SK-N-SH (cell line): ENCODE measurements around the gene OSBP2. TPM values are rescaled to one million over a fixed set of nuclear protein-coding genes. Genes with fewer than 3 reads are reported as not detected.

ENCODE experiments used
- CTCF ChIA-PET: fragments of 300-600, 350-600 bp; formaldehyde crosslinking; extraction: SDS; loops from one replicate; lab custom pipeline; 2021; lab: Yijun Ruan, JAX
- POLR2A ChIA-PET: fragments of 350-600 bp; sonication (Branson Sonifier 250); formaldehyde crosslinking; extraction: SDS; loops from one replicate; lab custom pipeline; 2020; ENCODE audit warnings: antibody characterized with exemption, inconsistent platforms; lab: Yijun Ruan, JAX
- DNase-seq: peaks from one replicate; pipeline ENCODE4 v3.0.0; 2012
- H2AFZ ChIP-seq: fragments of 200-600 bp; sonication (generic); 2 replicates; pipeline ENCODE4 v1.8.1; 2016; ENCODE audit warnings: antibody characterized with exemption, mild to moderate bottlenecking, low read depth
- H3F3A ChIP-seq: fragments of 200-600 bp; sonication (generic); replicated peaks from 2 replicates; pipeline ENCODE3; 2016; ENCODE audit warnings: antibody characterized with exemption, mild to moderate bottlenecking; ENCODE audit not compliant: insufficient read depth
- H3K27ac ChIP-seq, 2 experiments: fragments of 200-500 bp in 1 of 2; fragments of 200-600 bp in 1 of 2; sonication (Bioruptor generic) in 1 of 2; sonication (generic), shearing (Covaris generic) in 1 of 2; 2 replicates each; pipeline versions ENCODE4 v1.5.1 to v1.6.1; 2014 to 2016; ENCODE audit warnings: low read depth in 2 of 2, inconsistent platforms in 1 of 2, low read length in 1 of 2, mild to moderate bottlenecking in 1 of 2, mixed read lengths in 1 of 2
- H3K27me3 ChIP-seq: fragments of 200-600 bp; sonication (generic), shearing (Covaris generic); 2 replicates; pipeline ENCODE4 v1.6.1; 2016; ENCODE audit warnings: mixed run types; ENCODE audit not compliant: insufficient read depth
- H3K36me3 ChIP-seq, 2 experiments: fragments of 200-500 bp in 1 of 2; fragments of 200-600 bp in 1 of 2; sonication (Bioruptor generic) in 1 of 2; sonication (generic) in 1 of 2; replicated peaks in 1 of 2; 2 replicates each; pipeline versions ENCODE3 to v1.5.1; 2014 to 2016; ENCODE audit warnings: low read length in 1 of 2, mild to moderate bottlenecking in 1 of 2; ENCODE audit not compliant: insufficient read depth in 2 of 2, control insufficient read depth in 1 of 2
- H3K4me1 ChIP-seq, 2 experiments: fragments of 200-500 bp in 1 of 2; fragments of 200-600 bp in 1 of 2; sonication (Bioruptor generic) in 1 of 2; sonication (generic), shearing (Covaris generic) in 1 of 2; 2 replicates each; pipeline versions ENCODE4 v1.5.1 to v1.6.1; 2014 to 2016; ENCODE audit warnings: low read depth in 1 of 2, low read length in 1 of 2, mixed run types in 1 of 2; ENCODE audit not compliant: insufficient read depth in 2 of 2, control insufficient read depth in 1 of 2
- H3K4me2 ChIP-seq: fragments of 200-600 bp; sonication (generic), shearing (Covaris generic); 2 replicates; pipeline ENCODE4 v1.6.1; 2017; ENCODE audit warnings: mixed run types
- H3K4me3 ChIP-seq, 2 experiments: fragments of 200-500 bp in 1 of 2; fragments of 200-600 bp in 1 of 2; sonication (Bioruptor generic) in 1 of 2; sonication (generic), shearing (Covaris generic) in 1 of 2; 2 replicates each; pipeline versions ENCODE4 v1.5.1 to v1.8.1; 2014 to 2016; ENCODE audit warnings: low read depth in 2 of 2, inconsistent platforms in 1 of 2, low read length in 1 of 2, mild to moderate bottlenecking in 1 of 2, mixed read lengths in 1 of 2, moderate library complexity in 1 of 2
- H3K79me2 ChIP-seq: fragments of 200-600 bp; sonication (generic); 2 replicates; pipeline ENCODE4 v1.8.1; 2017; ENCODE audit warnings: mild to moderate bottlenecking; ENCODE audit not compliant: insufficient read depth
- H3K9ac ChIP-seq: fragments of 200-600 bp; sonication (generic); 2 replicates; pipeline ENCODE4 v1.6.1; 2017; ENCODE audit warnings: mixed run types
- H3K9me2 ChIP-seq: fragments of 200-600 bp; sonication (generic); 2 replicates; pipeline ENCODE4 v1.6.1; 2017; ENCODE audit warnings: mixed run types
- H3K9me3 ChIP-seq: fragments of 200-600 bp; sonication (generic); 2 replicates; pipeline ENCODE4 v1.6.1; 2017; ENCODE audit warnings: mixed run types, mild to moderate bottlenecking, moderate library complexity
- H4K20me1 ChIP-seq: fragments of 200-600 bp; sonication (generic); 2 replicates; pipeline ENCODE4 v1.6.1; 2017; ENCODE audit warnings: mild to moderate bottlenecking, mixed run types; ENCODE audit not compliant: insufficient read depth
- CHD2 ChIP-seq: fragments of 150-350 bp; IDR thresholded peaks from 2 replicates; pipeline ENCODE4 v1.6.1; 2018; ENCODE audit warnings: low read length; ENCODE audit not compliant: partially characterized antibody
- ELF1 ChIP-seq: IDR thresholded peaks from 2 replicates; pipeline ENCODE4 v1.4.0; 2012
- EP300 ChIP-seq, 2 experiments: IDR thresholded peaks; 2 replicates each; pipeline versions ENCODE4 v1.4.0 to v1.6.1; 2012; ENCODE audit warnings: borderline replicate concordance in 1 of 2, low read depth in 1 of 2, low read length in 1 of 2
- MXI1 ChIP-seq: IDR thresholded peaks from 2 replicates; pipeline ENCODE4 v1.6.1; 2012; ENCODE audit warnings: mild to moderate bottlenecking, low read depth, low read length, improper control_type of control experiment
- NRF1 ChIP-seq: IDR thresholded peaks from 2 replicates; pipeline ENCODE4 v1.6.1; 2012; ENCODE audit warnings: low read depth, mild to moderate bottlenecking, low read length
- RAD21 ChIP-seq: IDR thresholded peaks from 2 replicates; pipeline ENCODE4 v1.6.1; 2012; ENCODE audit warnings: mild to moderate bottlenecking, low read length
- RCOR1 ChIP-seq: fragments of 150-350 bp; IDR thresholded peaks from 2 replicates; pipeline ENCODE4 v1.6.1; 2017; ENCODE audit warnings: antibody characterized with exemption, low read length
- RFX5 ChIP-seq: IDR thresholded peaks from 2 replicates; pipeline ENCODE4 v1.6.1; 2012; ENCODE audit warnings: mild to moderate bottlenecking, improper control_type of control experiment, low read length
- RXRA ChIP-seq: IDR thresholded peaks from 2 replicates; pipeline ENCODE4 v1.4.0; 2012; ENCODE audit warnings: low read depth, mild to moderate bottlenecking, borderline replicate concordance
- SIN3A ChIP-seq: IDR thresholded peaks from 2 replicates; pipeline ENCODE4 v1.6.1; 2012; ENCODE audit warnings: low read depth, mild to moderate bottlenecking, low read length, moderate library complexity, borderline replicate concordance
- SMC3 ChIP-seq: IDR thresholded peaks from 2 replicates; pipeline ENCODE4 v1.6.1; 2012; ENCODE audit warnings: low read depth, low read length, improper control_type of control experiment
- TEAD4 ChIP-seq: IDR thresholded peaks from 2 replicates; pipeline ENCODE4 v1.4.0; 2012; ENCODE audit warnings: mild to moderate bottlenecking, borderline replicate concordance; ENCODE audit not compliant: insufficient read depth
- WGBS: methylation state at CpG from one replicate; pipeline ENCODE4 v1.1.6; 2017; ENCODE audit warnings: low lambda C conversion rate; 5-methylcytosine and 5-hydroxymethylcytosine counted together
- polyA plus RNA-seq, 3 experiments: library from polyadenylated mRNA; depleted of rRNA; stranded (reverse); fragments of >200 nt; gene quantifications; 2 replicates each; pipeline ENCODE4 v1.2.3, GENCODE V29; 2012
- TF ChIP-seq, protein P1 (sequence below): IDR thresholded peaks from 2 replicates; pipeline ENCODE4 v1.6.1; 2012; ENCODE audit warnings: mild to moderate bottlenecking, low read depth, low read length, moderate library complexity

Gene OSBP2
- polyA plus RNA-seq, 1 of the 3 experiments (the other 2 are of a cell fraction), result 3.1 TPM

DNA sequence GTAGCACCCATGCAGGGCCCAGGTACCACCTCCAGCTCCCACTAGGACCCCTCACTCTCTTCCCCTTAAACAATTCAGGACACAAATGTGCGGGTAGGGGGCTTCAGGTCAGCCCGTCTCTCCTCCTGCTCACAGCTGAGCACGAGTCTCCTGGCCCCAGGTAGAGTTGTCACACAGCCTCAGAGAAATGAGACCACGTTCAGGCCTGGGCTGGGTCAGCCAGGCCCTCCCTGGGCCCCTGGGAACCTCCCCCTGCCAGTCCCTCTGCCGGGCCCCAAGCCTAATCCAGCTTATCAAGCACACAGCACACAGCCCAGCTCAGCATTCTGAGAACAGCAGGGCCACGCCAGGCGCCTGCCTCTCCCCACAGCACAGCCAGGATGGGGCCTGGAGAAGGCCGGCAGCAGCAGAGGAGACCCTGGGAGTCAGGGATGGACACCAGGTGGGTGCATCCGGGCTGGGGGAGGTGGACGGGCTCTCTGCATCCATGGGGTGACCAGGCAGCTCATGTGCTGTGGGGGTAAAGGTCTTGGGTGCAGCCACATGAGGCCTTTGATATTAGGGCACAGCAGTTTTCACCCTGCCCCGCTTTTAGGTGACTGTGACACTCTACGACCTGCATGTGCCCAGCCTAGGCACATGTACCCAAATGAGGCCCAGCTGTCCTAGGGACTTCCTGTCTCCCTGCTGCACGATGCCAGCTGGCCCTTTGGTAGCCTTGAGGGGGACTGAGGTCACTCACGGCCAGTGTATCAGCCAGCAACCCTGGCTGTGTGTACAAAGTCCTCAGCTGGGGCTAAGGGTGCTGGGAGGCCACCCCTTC is 186.9 kb downstream of the OSBP2 start:
- Histone ChIP-seq H3K36me3 (no peaks in the 10 kb centered on the region), H2AFZ (no peak overlapping the region)
- TF ChIP-seq SMC3 (no peak), TEAD4 (no peak), RAD21 (no peak), RFX5 (no peak), NRF1 (no peak), RXRA (no peak), ELF1 (no peak), RCOR1 (no peak), CHD2 (no peak), EP300 (IDR thresholded peaks at IDR 0.05; ENCODE audit: borderline replicate concordance in 1 of 2, low read depth in 1 of 2, low read length in 1 of 2) (no peak)
- TF ChIP-seq, all 33 proteins: peak for 0
- Histone ChIP-seq H3K79me2 (no peaks in the 10 kb centered on the region), H3K4me3 (no peak overlapping the region), H3K27me3 (no peaks in the 10 kb centered on the region), H3F3A (no peaks in the 10 kb centered on the region), H3K4me2 (no peak overlapping the region), H3K9ac (no peak overlapping the region), H4K20me1 (no peaks in the 10 kb centered on the region), H3K4me1 (peaks cover 0 to 62% of the 10 kb centered on the region in 2 experiments; a peak in 1 of 4 replicates), H3K9me3 (no peaks in the 10 kb centered on the region), H3K9me2 (no peaks in the 10 kb centered on the region), H3K27ac (peak overlapping the region in 1 of 2 experiments; percentile 78; a peak in 1 of 4 replicates)
- ChIA-PET POLR2A (no interaction called here), CTCF (interaction anchor here (0.8 to 1.9 kb wide), 3 partner anchors 9 to 107 kb away, joined by 3 to 14 read pairs (median 3); no protein-coding TSS in a partner anchor)
- 82% methylated on average over 7 of the region's 14 CpGs for WGBS
- DNase-seq, result peak; percentile 60

DNA sequence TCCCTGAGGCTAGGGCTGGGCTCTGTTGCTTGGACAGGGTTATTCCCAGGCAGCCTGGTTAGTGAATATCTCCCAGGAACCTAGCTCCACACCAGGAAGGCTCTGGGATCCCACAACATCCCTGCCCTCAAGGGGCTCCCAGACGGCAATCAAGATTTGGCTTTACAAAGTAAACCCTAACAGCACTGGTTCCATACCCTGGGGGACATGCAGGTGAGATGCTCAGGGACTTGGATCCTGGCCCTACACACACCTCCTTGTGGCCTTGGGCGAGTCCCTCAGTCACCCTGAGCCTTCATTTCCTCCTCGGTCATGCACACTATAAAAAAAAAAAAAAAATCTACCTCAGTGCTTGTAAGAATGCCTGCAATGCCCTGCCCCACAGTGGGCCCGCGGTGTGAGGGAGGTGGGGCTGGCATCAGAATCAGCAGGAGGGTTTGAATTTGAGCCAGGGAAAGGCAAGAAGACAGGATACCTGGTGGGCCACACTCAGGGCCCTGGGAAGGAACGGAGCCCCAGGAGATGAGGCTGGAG is 187.6 kb downstream of the OSBP2 start:
- H3K9me2 ChIP-seq, result no peaks in the 10 kb centered on the region
- H3F3A ChIP-seq, result no peaks in the 10 kb centered on the region
- H2AFZ ChIP-seq, result no peak overlapping the region
- H3K27ac ChIP-seq, result peak overlapping the region in 1 of 2 experiments; percentile 78; a peak in 1 of 4 replicates
- no peaks in the 10 kb centered on the region for H3K79me2 ChIP-seq
- TF ChIP-seq, protein P1, sequence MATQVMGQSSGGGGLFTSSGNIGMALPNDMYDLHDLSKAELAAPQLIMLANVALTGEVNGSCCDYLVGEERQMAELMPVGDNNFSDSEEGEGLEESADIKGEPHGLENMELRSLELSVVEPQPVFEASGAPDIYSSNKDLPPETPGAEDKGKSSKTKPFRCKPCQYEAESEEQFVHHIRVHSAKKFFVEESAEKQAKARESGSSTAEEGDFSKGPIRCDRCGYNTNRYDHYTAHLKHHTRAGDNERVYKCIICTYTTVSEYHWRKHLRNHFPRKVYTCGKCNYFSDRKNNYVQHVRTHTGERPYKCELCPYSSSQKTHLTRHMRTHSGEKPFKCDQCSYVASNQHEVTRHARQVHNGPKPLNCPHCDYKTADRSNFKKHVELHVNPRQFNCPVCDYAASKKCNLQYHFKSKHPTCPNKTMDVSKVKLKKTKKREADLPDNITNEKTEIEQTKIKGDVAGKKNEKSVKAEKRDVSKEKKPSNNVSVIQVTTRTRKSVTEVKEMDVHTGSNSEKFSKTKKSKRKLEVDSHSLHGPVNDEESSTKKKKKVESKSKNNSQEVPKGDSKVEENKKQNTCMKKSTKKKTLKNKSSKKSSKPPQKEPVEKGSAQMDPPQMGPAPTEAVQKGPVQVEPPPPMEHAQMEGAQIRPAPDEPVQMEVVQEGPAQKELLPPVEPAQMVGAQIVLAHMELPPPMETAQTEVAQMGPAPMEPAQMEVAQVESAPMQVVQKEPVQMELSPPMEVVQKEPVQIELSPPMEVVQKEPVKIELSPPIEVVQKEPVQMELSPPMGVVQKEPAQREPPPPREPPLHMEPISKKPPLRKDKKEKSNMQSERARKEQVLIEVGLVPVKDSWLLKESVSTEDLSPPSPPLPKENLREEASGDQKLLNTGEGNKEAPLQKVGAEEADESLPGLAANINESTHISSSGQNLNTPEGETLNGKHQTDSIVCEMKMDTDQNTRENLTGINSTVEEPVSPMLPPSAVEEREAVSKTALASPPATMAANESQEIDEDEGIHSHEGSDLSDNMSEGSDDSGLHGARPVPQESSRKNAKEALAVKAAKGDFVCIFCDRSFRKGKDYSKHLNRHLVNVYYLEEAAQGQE, result no peak
- TF ChIP-seq SIN3A (no peak), MXI1 (no peak)
- DNase-seq, result no peak
- ChIA-PET CTCF (interaction anchor here (0.8 to 1.9 kb wide), 3 partner anchors 8 to 119 kb away, joined by 3 to 14 read pairs (median 3); no protein-coding TSS in a partner anchor), POLR2A (no interaction called here)
- WGBS, result 82% methylated on average over 5 of the region's 6 CpGs
- H4K20me1 ChIP-seq, result no peaks in the 10 kb centered on the region
- peaks cover 0 to 56% of the 10 kb centered on the region in 2 experiments; a peak in 1 of 4 replicates for H3K4me1 ChIP-seq
- no peak overlapping the region for H3K4me3 ChIP-seq
- no peaks in the 10 kb centered on the region for H3K27me3 ChIP-seq
- H3K36me3 ChIP-seq, result no peaks in the 10 kb centered on the region
- no peak overlapping the region for H3K4me2 ChIP-seq
- H3K9me3 ChIP-seq, result no peaks in the 10 kb centered on the region
- no peak overlapping the region for H3K9ac ChIP-seq
